Amygdala (tissue), 56 donors: ENCODE measurements around the gene EMP3.
A peak's percentile ranks its signal among the peaks of the same experiment; 100 is the strongest.
"Not testable (repeated sequence)": the region's sequence is repeated elsewhere in the genome, so short reads cannot be mapped to it uniquely, and the experiment has no call there.

Experiments used
- DNase-seq, 56 donors: peaks; one replicate each; lab custom pipeline; 2025; lab: John Stamatoyannopoulos, UW

The EMP3 gene

GRCh38 chr19:48370955-48371354 lies 45.6 kb downstream of the EMP3 start:
- no peak for DNase-seq

GRCh38 chr19:48371367-48371766 lies 46.0 kb downstream of the EMP3 start:
- DNase-seq: no peak

GRCh38 chr19:48371771-48372170 lies 46.4 kb downstream of the EMP3 start:
- not testable (repeated sequence) for DNase-seq

DNA sequence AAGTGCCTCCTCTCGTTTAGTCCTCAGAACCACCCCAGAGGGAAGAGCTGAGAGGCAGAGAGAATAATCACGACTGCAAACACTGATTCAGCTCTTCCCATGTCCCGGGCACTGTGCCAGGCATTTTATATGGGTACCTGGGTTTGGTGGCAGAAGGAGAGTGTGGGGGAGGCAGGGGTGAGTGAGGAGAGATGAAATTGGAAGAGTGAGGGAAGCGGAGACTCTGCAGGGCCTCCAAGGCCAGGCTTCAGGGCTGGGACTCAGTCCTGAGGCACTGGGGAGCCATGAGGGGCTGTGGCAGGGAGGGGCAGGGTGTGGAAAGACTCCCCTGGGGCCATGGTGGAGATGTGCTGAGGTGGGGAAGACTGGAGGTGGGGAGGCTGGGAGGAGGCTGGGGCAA lies 47.6 kb downstream of the EMP3 start:
- peak in 10 of 56 donors; percentile 2 to 28 (median 12) for DNase-seq

GRCh38 chr19:48373567-48373966 lies 48.2 kb downstream of the EMP3 start:
- no peak for DNase-seq

- no peak for DNase-seq
Observed at GRCh38 chr19:48378194-48378570, 52.8 kb downstream of the EMP3 start.

GRCh38 chr19:48379058-48379457 lies 53.7 kb downstream of the EMP3 start:
- DNase-seq: no peak
